SU-DHL-6 (cell line): ENCODE results near the gene CYP1A1.

Experiments used
- H2AFZ ChIP-seq: fragments of 200-600 bp; sonication (generic); 2 replicates; pipeline ENCODE4 v1.6.1; 2014; ENCODE audit warnings: low read depth, mild to moderate bottlenecking, moderate library complexity, mixed read lengths, antibody characterized with exemption, low read length; ENCODE audit not compliant: severe bottlenecking
- H3F3A ChIP-seq: fragments of 200-600 bp; shearing (Covaris generic); 2 replicates; pipeline ENCODE4 v1.6.0; 2016; ENCODE audit warnings: antibody characterized with exemption, mild to moderate bottlenecking; ENCODE audit not compliant: insufficient read depth
- H3K27ac ChIP-seq: fragments of 200-600 bp; sonication (generic); 2 replicates; pipeline ENCODE4 v1.5.1; 2016; ENCODE audit warnings: low read depth, mild to moderate bottlenecking, low read length, moderate library complexity, mixed read lengths
- H3K27me3 ChIP-seq: fragments of 200-600 bp; sonication (generic), shearing (Covaris generic); 2 replicates; pipeline ENCODE4 v1.6.0; 2014; ENCODE audit warnings: mild to moderate bottlenecking, low read length
- H3K36me3 ChIP-seq: fragments of 200-600 bp; sonication (generic); 2 replicates; pipeline ENCODE4 v1.6.1; 2014; ENCODE audit warnings: mild to moderate bottlenecking, low read length, mixed read lengths
- H3K4me2 ChIP-seq: fragments of 300-600, 200-600 bp; shearing (Covaris generic), sonication (generic); 2 replicates; pipeline ENCODE4 v1.6.0; 2014; ENCODE audit warnings: low read length, low read depth, mild to moderate bottlenecking; ENCODE audit not compliant: poor library complexity, severe bottlenecking
- H3K4me3 ChIP-seq: fragments of 200-600 bp; sonication (generic); 2 replicates; pipeline ENCODE4 v1.5.1; 2014; ENCODE audit warnings: antibody characterized with exemption, low read length, mild to moderate bottlenecking, mixed read lengths; ENCODE audit not compliant: insufficient read depth, poor library complexity, severe bottlenecking
- H3K79me2 ChIP-seq: fragments of 200-600 bp; sonication (generic); 2 replicates; pipeline ENCODE4 v1.6.1; 2014; ENCODE audit warnings: mild to moderate bottlenecking, low read length, moderate library complexity; ENCODE audit not compliant: insufficient read depth
- H3K9ac ChIP-seq: fragments of 200-600 bp; sonication (generic); 2 replicates; pipeline ENCODE4 v1.7.0; 2014; ENCODE audit warnings: mild to moderate bottlenecking, low read length
- H3K9me2 ChIP-seq: fragments of 200-600 bp; sonication (generic); replicated peaks from 2 replicates; pipeline ENCODE4 v1.6.1; 2014; ENCODE audit warnings: low read length; ENCODE audit not compliant: insufficient read depth
- H3K9me3 ChIP-seq: fragments of 200-600 bp; sonication (generic); 2 replicates; pipeline ENCODE4 v1.6.1; 2014; ENCODE audit warnings: low read length, mixed read lengths; ENCODE audit not compliant: insufficient read depth
- H4K20me1 ChIP-seq: fragments of 200-600 bp; sonication (generic); 2 replicates; pipeline ENCODE4 v1.6.1; 2014; ENCODE audit warnings: low read depth, mild to moderate bottlenecking, antibody characterized with exemption, low read length, moderate library complexity, mixed read lengths
- EZH2phosphoT487 ChIP-seq: fragments of 200-600 bp; sonication (generic), shearing (Covaris generic); conservative IDR thresholded peaks from 2 replicates; pipeline ENCODE4 v1.6.1; 2018; ENCODE audit warnings: mild to moderate bottlenecking, antibody characterized with exemption, low read length, moderate library complexity, mixed read lengths
- TF ChIP-seq, protein P1 (sequence below): fragments of 200-600 bp; sonication (generic); IDR thresholded peaks from one replicate; pipeline ENCODE4 v1.5.1; 2017; ENCODE audit warnings: antibody characterized with exemption, mild to moderate bottlenecking, low read length, moderate library complexity; ENCODE audit not compliant: insufficient read depth, poor library complexity, severe bottlenecking

The CYP1A1 gene

DNA sequence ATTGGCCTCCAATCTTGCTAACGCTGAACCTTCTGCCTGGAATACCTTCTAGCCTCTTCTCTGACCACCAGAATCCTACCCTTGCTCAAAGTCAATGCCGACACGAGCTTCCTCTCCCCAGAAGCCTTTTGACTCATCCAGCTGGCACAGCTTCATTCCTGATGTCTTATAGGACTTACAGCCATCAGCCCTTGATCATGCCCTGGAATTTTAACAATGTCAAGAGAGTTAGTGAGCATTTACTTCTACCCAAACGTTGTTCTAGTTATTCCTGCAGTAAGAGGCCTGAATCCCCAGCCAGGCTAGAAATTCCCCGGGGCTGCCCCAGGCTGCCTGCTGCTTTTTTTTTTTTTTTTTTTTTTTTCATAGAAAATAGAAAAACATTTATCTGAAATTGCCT is 27.2 kb upstream of the CYP1A1 start:
- no peak overlapping the region for H3K4me2 ChIP-seq
- no peak overlapping the region for H3K4me3 ChIP-seq
- H3K36me3 ChIP-seq: no peaks in the 10 kb centered on the region
- no peak overlapping the region for H3K27ac ChIP-seq
- H3K79me2 ChIP-seq: no peaks in the 10 kb centered on the region
- H2AFZ ChIP-seq: no peak overlapping the region
- no peak overlapping the region for H3K9ac ChIP-seq
- H4K20me1 ChIP-seq: no peaks in the 10 kb centered on the region
- TF ChIP-seq, protein P1, sequence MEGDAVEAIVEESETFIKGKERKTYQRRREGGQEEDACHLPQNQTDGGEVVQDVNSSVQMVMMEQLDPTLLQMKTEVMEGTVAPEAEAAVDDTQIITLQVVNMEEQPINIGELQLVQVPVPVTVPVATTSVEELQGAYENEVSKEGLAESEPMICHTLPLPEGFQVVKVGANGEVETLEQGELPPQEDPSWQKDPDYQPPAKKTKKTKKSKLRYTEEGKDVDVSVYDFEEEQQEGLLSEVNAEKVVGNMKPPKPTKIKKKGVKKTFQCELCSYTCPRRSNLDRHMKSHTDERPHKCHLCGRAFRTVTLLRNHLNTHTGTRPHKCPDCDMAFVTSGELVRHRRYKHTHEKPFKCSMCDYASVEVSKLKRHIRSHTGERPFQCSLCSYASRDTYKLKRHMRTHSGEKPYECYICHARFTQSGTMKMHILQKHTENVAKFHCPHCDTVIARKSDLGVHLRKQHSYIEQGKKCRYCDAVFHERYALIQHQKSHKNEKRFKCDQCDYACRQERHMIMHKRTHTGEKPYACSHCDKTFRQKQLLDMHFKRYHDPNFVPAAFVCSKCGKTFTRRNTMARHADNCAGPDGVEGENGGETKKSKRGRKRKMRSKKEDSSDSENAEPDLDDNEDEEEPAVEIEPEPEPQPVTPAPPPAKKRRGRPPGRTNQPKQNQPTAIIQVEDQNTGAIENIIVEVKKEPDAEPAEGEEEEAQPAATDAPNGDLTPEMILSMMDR: no peak
- no peak for TF ChIP-seq EZH2phosphoT487
- no peaks in the 10 kb centered on the region for H3K27me3 ChIP-seq
- H3K9me3 ChIP-seq: no peaks in the 10 kb centered on the region
- H3K9me2 ChIP-seq: no peaks in the 10 kb centered on the region
- no peaks in the 10 kb centered on the region for H3F3A ChIP-seq

DNA sequence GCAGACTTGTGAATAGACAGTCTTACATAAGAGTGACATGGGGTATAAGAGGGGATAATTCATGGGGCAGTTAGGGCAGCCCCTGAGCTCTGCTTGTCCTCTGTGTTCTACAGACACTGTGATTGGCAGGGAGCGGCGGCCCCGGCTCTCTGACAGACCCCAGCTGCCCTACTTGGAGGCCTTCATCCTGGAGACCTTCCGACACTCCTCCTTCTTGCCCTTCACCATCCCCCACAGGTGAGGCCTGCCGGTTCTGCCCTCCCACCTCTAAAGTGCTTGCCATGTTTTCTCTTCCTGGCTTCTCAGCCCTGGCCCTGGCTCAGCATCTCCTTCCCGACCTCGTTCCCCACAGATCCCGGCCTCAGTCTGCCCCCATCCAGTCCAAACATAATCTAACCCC is 26.7 kb upstream of the CYP1A1 start:
- no peaks in the 10 kb centered on the region for H3K9me3 ChIP-seq
- H3K27me3 ChIP-seq: no peaks in the 10 kb centered on the region
- no peaks in the 10 kb centered on the region for H3F3A ChIP-seq
- H3K4me2 ChIP-seq: no peak overlapping the region
- H3K79me2 ChIP-seq: no peaks in the 10 kb centered on the region
- no peak overlapping the region for H3K4me3 ChIP-seq
- TF ChIP-seq, protein P1: no peak
- TF ChIP-seq EZH2phosphoT487: no peak
- no peak overlapping the region for H3K27ac ChIP-seq
- no peaks in the 10 kb centered on the region for H3K9me2 ChIP-seq
- H3K36me3 ChIP-seq: no peaks in the 10 kb centered on the region
- no peak overlapping the region for H2AFZ ChIP-seq
- no peak overlapping the region for H3K9ac ChIP-seq
- H4K20me1 ChIP-seq: no peaks in the 10 kb centered on the region

DNA sequence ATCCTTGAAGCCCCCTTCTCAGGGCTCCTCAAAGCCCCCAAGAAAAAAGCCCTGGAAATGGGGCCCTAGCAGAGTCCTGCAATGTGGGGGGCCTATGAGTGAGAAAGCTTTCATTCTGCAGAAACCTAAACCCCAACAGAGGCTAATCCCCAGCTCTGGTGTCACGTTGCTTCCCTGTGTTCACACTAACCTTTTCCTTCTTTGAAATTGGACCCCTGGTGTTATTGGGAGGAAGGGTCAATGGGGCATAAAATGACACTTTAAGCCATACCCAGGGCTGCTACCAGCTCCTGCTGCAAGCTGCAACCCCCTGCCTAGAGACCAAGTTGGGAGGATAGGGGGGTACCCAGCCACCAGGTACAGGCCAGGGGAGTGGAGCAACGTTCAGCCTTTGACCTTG is 25.4 kb upstream of the CYP1A1 start:
- H3K4me2 ChIP-seq: no peak overlapping the region
- H3K27ac ChIP-seq: no peak overlapping the region
- TF ChIP-seq, protein P1: no peak
- no peak for TF ChIP-seq EZH2phosphoT487
- no peaks in the 10 kb centered on the region for H3K79me2 ChIP-seq
- no peaks in the 10 kb centered on the region for H3F3A ChIP-seq
- no peak overlapping the region for H2AFZ ChIP-seq
- H3K9ac ChIP-seq: no peak overlapping the region
- H3K27me3 ChIP-seq: no peaks in the 10 kb centered on the region
- H4K20me1 ChIP-seq: no peaks in the 10 kb centered on the region
- no peak overlapping the region for H3K4me3 ChIP-seq
- H3K9me2 ChIP-seq: no peaks in the 10 kb centered on the region
- no peaks in the 10 kb centered on the region for H3K9me3 ChIP-seq
- no peaks in the 10 kb centered on the region for H3K36me3 ChIP-seq

DNA sequence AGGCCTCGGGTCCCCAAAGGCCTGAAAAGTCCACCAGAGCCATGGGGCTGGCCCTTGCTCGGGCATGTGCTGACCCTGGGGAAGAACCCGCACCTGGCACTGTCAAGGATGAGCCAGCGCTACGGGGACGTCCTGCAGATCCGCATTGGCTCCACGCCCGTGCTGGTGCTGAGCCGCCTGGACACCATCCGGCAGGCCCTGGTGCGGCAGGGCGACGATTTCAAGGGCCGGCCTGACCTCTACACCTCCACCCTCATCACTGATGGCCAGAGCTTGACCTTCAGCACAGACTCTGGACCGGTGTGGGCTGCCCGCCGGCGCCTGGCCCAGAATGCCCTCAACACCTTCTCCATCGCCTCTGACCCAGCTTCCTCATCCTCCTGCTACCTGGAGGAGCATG is 24.5 kb upstream of the CYP1A1 start:
- Histone ChIP-seq H2AFZ (no peak overlapping the region), H3F3A (no peaks in the 10 kb centered on the region), H3K79me2 (no peaks in the 10 kb centered on the region), H3K9ac (no peak overlapping the region), H3K27ac (no peak overlapping the region), H4K20me1 (no peaks in the 10 kb centered on the region), H3K36me3 (no peaks in the 10 kb centered on the region), H3K9me3 (no peaks in the 10 kb centered on the region), H3K27me3 (no peaks in the 10 kb centered on the region), H3K4me3 (no peak overlapping the region), H3K4me2 (no peak overlapping the region), H3K9me2 (no peaks in the 10 kb centered on the region)
- TF ChIP-seq, protein P1: no peak
- TF ChIP-seq EZH2phosphoT487: no peak
